Activated effector memory CD4-positive, alpha-beta T cell treated with Interleukin-2 at 50 U/mL for 16 hours (primary cell): ENCODE measurements around the gene PRSS58.

Source experiments
- DNase-seq: peaks from one replicate; pipeline ENCODE4 v3.0.0-alpha.2; 2020

The PRSS58 gene

GRCh38 chr7:142257958-142258357, at the start of gene PRSS58:
Gene PRSS58 (minus strand): TSS chr7:142258058. CDS start chr7:142257707, 351 bp downstream.
- no peak for DNase-seq

- no peak for DNase-seq
These were observed 49.5 kb upstream of the PRSS58 start for GRCh38 chr7:142307246-142307900.

- DNase-seq: no peak
These were observed 45.8 kb upstream of the PRSS58 start for GRCh38 chr7:142303650-142304049.

- DNase-seq: no peak
These were observed 44.2 kb upstream of the PRSS58 start for GRCh38 chr7:142301923-142302550.

- DNase-seq: no peak
These were observed 43.4 kb upstream of the PRSS58 start for GRCh38 chr7:142301299-142301698.

- DNase-seq: no peak
These were observed 42.8 kb upstream of the PRSS58 start for GRCh38 chr7:142300689-142301088.

GRCh38 chr7:142299237-142299781, 41.5 kb upstream of the PRSS58 start:
- no peak for DNase-seq

- DNase-seq: no peak
These were observed 40.8 kb upstream of the PRSS58 start for GRCh38 chr7:142298627-142299026.

GRCh38 chr7:142298009-142298408, 40.2 kb upstream of the PRSS58 start:
- no peak for DNase-seq

- no peak for DNase-seq
These were observed 22.4 kb upstream of the PRSS58 start for GRCh38 chr7:142280263-142280662.

- no peak for DNase-seq
These were observed 21.7 kb upstream of the PRSS58 start for GRCh38 chr7:142279601-142280000.

- no peak for DNase-seq
These were observed 17.2 kb upstream of the PRSS58 start for GRCh38 chr7:142275028-142275427.

GRCh38 chr7:142272841-142273240, 15.0 kb upstream of the PRSS58 start:
- DNase-seq: no peak

- DNase-seq: no peak
These were observed 5.9 kb upstream of the PRSS58 start for GRCh38 chr7:142263598-142264380.

- DNase-seq: no peak
These were observed 7.2 kb downstream of the PRSS58 start for GRCh38 chr7:142250705-142251104.

- no peak for DNase-seq
These were observed 7.9 kb downstream of the PRSS58 start for GRCh38 chr7:142249918-142250317.

GRCh38 chr7:142248166-142249160, 9.4 kb downstream of the PRSS58 start:
- no peak for DNase-seq

GRCh38 chr7:142243823-142244222, 14.0 kb downstream of the PRSS58 start:
- DNase-seq: no peak

- no peak for DNase-seq
These were observed 17.3 kb downstream of the PRSS58 start for GRCh38 chr7:142240546-142240945.

- DNase-seq: no peak
These were observed 26.1 kb downstream of the PRSS58 start for GRCh38 chr7:142231716-142232115.

- no peak for DNase-seq
These were observed 29.2 kb downstream of the PRSS58 start for GRCh38 chr7:142228537-142229104.
